ENCODE measurements around the gene RHBDL3. TPM values are rescaled to one million over a fixed set of nuclear protein-coding genes. Genes with fewer than 3 reads are reported as not detected.
"Not testable (repeated sequence)": the region's sequence is repeated elsewhere in the genome, so short reads cannot be mapped to it uniquely, and the experiment has no call there.

The RHBDL3 gene
- polyA plus RNA-seq, 3 donors, result 0.08 to 0.79 (median 0.21) TPM

DNA sequence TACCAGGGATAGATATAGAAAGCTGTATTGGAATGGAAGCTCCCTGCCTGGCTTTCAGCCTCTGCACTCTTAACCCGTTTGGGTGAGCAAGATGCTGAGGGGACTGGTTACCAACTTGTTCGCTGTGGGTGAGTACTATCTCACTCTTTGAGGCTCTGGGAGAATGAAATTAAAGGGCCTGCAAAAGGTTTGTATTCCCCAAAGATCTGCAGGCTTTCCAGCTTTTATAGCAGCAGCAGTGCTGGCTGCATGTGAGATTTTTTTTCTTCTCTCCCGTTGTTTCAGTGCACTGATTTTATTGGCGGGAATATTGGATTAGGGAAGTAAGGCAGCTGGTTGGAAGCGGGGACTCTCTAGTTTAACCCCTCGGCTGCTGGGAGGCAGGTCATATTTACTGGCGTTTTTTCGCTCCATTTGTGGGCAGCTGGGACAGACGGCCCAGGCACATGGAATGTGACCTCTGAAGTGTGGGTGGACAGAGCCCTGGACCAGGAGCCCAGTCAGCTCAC is 45.5 kb downstream of the RHBDL3 start:
- WGBS, 3 donors, result 25 to 37% (median 25%) methylated on average over 9 of the region's 9 CpGs

DNA sequence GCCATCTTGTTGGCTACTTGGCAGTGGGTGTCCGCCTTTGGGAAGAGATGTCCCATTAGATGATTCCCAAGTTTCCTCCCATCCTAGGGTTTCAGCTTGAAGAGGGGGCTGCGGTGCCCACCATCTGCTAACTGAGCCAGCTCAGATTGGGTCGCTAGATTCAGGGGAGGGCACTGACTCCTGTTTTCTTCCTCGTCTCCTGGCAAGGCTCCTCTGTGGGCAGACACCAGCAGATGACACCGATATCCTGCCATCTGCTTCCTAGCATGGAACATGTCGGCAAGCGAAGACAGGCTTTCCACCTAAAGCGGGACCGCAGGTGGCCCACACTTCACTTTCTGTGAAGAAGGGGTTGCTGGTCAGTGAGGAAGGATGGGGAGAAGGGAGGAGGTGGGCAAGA is 49.0 kb downstream of the RHBDL3 start:
- 74 to 81% (median 80%) methylated on average over 9 of the region's 9 CpGs for WGBS, 3 donors
- H3K27ac ChIP-seq (ENCODE audit: low read depth, low read length), result no peak overlapping the region

More for the DNA sequence above, 45.5 kb downstream of the RHBDL3 start:
- no peak overlapping the region for H3K27ac ChIP-seq (ENCODE audit: low read depth, low read length)

DNA sequence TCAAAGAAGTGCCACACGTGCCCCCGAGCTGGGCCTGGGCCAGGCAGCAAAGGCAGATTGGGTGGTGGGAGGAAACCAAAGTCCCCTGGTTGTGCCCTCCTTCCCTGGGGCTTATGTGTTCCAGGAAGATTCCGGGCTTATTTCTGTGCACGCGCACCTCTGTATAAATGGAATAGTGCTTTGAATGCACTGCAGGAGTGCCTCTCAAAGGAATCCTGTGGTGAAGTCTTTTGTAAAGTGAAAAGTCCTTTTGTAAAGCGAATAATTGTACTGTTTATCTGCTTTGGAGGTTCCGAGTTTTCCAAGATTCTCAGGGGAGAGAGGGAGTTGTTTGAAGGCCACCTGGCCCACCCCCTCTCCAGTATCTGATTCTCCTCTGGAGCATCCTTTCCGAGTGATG is 49.5 kb downstream of the RHBDL3 start:
- no peak overlapping the region for H3K27ac ChIP-seq (ENCODE audit: low read depth, low read length)
- WGBS, 3 donors, result 78 to 90% (median 88%) methylated on average over 8 of the region's 8 CpGs

DNA sequence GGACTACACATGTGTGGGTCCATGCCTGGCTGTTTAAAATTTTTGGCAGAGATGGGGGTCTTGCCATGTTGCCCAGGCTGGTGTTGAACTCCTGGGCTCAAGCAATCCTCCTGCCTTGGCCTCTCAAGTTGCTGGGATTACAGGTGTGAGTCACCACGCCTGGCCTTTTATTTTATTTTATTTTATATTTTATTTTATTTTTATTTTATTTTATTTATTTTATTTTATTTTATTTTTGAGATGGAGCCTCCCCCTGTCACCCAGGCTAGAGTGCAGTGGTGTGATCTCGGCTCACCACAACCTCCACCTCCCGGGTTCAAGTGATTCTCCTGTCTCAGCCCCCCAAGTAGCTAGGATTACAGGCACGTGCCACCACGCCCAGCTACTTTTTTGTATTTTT is 51.0 kb downstream of the RHBDL3 start:
- WGBS, 3 donors, result 92 to 95% (median 95%) methylated on average over 5 of the region's 5 CpGs
- H3K27ac ChIP-seq (ENCODE audit: low read depth, low read length), result not testable (repeated sequence)

DNA sequence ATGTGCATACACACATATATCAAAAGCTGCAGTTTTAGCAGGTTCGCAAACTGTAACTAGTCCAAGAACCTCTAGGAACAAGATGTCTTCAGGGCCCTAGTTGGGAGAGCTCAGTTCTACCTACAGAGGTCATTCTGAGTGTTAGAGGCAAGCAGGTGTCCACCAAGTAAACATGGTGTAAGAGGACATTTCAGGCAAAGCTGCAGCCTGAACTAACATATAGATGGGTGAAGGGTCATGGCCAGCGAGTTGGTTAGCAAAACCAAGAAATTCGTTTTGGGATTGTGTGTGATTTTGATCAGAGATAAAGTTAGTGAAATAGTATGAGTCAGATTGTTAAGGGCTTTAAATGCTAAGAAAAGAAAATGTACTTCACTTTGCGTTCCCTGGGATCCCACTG is 51.7 kb downstream of the RHBDL3 start:
- H3K27ac ChIP-seq (ENCODE audit: low read depth, low read length), result no peak overlapping the region
- WGBS, 3 donors, result 85 to 91% (median 89%) methylated on average over 4 of the region's 4 CpGs

DNA sequence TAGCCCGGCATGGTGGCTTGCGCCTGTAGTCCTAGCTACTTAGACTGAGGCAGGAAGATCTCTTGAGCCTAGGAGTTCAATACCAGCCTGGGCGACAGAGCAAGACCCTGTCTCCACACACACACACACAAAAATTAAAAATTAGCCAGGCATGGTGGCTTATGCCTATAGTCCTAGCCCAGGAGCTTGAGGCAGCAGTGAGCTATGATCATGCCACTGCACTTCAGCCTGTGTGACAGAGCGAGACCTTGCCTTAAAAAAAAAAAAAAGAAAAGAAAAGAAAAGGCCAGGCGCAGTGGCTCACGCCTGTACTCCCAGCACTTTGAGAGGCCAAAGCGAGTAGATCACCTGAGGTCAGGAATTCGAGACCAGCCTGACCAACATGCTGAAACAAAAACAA is 52.4 kb downstream of the RHBDL3 start:
- WGBS, 3 donors, result 87 to 96% (median 95%) methylated on average over 7 to 8 of the region's 8 CpGs
- no peak overlapping the region for H3K27ac ChIP-seq (ENCODE audit: low read depth, low read length)

DNA sequence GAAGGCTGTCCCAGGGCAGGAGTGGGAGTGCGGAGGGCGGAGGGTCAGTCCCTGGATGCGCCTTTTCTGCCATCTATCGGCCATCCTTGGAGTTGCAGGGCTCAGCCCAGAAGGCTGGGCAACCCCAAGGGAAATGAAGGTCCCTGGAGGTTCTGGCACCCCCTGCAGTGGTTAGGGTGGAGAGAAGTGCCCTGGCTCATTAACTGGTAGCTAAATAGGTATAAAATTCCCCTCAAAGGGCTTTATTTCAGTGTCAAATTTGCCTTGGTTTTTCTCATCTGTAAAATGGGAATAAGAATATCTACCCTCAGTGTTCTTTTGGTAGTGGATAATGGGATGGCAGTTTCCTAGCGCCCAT is 53.9 kb downstream of the RHBDL3 start:
- H3K27ac ChIP-seq (ENCODE audit: low read depth, low read length), result no peak overlapping the region
- 14 to 21% (median 14%) methylated on average over 5 of the region's 5 CpGs for WGBS, 3 donors

DNA sequence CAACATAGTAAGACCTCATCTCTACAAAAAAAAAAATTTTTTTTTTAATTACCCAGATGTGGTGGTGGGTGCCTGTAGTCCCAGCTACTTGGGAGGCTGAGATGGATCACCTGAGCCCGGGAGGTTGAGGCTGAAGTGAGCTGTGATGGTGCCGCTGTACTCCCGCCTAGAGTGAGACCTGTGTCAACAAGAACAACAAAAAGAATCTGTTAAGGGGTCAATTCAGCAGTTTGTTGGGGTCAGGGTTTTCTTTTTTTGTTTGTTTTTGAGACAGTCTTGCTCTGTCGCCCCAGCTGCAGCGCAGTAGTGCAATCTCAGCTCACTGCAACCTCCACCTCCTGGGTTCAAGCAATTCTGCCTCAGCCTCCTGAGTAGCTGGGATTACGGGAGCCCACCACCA is 54.4 kb downstream of the RHBDL3 start:
- not testable (repeated sequence) for H3K27ac ChIP-seq (ENCODE audit: low read depth, low read length)
- WGBS, 3 donors, result 80 to 93% (median 90%) methylated on average over 6 of the region's 6 CpGs

DNA sequence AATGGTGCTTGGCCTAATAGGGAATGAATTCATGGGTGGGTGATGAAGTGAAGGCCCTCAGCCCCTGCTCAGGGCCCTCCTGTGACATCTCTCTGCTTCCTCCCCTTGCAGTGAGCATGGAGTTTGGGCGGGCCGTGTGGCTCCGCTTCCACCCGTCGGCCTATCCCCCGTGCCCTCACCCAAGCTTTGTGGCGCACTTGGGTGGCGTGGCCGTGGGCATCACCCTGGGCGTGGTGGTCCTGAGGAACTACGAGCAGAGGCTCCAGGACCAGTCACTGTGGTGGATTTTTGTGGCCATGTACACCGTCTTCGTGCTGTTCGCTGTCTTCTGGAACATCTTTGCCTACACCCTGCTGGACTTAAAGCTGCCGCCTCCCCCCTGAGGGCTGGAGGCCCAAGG is 55.2 kb downstream of the RHBDL3 start:
- 93 to 96% (median 96%) methylated on average over 15 of the region's 15 CpGs for WGBS, 3 donors
- H3K27ac ChIP-seq (ENCODE audit: low read depth, low read length), result no peak overlapping the region

DNA sequence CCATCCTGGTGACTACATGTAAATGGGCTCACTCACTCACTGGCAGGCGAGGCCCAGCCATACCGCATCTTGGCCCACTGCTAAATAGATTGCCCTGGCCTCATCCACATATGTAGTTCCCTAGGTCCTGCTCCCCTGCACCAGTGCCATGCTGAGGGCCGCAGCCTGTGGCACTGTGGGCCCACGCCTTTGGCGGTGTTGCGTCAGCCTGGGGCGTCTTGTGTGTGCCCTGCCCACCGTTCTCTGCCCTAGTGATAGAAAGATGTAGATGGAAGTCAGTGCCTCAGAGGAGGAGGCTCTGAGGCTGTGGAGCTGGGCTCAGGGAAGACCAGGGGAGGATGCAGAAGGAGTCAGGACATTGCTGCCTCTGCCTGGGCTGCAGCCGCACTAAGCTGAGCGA is 57.4 kb downstream of the RHBDL3 start:
- WGBS, 3 donors, result 80 to 96% (median 84%) methylated on average over 10 of the region's 10 CpGs
- no peak overlapping the region for H3K27ac ChIP-seq (ENCODE audit: low read depth, low read length)

DNA sequence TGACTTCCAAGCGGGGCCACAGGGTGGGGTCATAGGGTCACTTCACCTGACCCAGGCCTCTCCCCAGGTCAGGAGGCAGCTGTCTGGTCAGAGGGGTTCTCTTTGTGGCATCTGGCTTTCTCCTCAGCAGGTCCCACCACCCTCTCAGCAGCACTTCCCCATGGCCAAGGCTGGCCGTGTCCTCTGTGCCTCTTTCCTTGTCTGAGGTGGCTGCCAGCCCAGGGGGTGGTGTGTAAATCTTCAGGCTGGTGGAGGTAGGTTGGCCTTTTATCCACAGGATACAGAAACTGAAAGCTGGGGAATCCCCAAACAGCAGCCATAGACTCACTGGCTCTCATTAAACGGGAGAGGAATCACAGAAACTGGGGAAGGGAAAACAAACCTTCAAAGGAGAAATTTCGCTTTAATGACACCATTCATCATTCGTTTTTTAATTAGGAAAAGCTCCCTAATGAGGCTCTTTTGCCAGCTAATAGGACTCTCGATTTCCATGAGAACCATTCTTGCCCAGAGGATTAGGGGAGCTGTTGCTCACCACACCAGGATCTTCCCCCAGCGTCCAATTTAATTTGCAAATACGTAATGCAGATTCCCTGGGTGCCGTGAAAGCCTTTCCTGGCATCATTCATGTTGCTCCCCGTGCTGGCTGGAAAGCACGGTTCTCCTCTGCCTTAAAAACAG is 58.3 kb downstream of the RHBDL3 start:
- no peak overlapping the region for H3K27ac ChIP-seq (ENCODE audit: low read depth, low read length)
- 23 to 39% (median 28%) methylated on average over 11 of the region's 11 CpGs for WGBS, 3 donors

DNA sequence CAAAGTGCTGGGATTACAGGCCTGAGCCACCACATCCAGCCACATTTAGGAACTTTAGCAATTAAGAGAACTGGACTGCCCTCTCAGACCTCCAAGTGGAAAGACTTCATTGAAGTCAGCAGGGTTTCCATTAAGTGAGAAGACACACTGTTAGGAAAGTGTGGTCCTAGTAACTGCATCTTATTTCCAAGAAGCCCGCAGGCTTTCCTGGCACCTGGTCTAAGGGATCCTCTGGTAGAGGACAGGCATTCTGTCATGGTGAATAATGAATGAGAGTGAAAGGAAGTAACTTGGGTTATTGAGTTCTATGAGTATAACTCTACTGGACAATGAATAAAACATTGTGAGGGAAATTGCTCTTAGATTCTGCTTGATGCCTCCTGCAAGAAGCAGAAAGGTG is 62.3 kb downstream of the RHBDL3 start:
- 93 to 100% (median 96%) methylated on average over 1 of the region's 1 CpG for WGBS, 3 donors
- H3K27ac ChIP-seq (ENCODE audit: low read depth, low read length), result no peak overlapping the region

DNA sequence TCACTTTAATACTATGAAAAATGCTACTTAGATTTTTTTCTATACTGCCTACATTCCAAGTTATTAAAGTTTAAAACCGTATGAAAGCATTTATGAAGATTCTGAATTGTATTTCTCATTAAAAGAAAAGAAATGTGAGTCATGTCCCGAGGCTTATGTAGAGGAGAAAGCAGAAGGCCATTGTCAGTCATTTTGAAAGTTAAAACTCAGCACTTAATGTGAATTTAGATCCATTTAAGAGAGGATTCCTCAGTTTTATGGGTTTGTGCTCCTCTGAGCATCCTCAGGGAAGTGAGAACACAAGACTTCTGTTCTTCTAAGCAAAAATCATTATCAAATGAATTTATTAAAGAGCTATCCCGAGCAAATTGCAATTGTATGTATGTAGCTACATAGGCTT is 64.5 kb downstream of the RHBDL3 start:
- 60 to 83% (median 77%) methylated on average over 3 of the region's 3 CpGs for WGBS, 3 donors
- H3K27ac ChIP-seq (ENCODE audit: low read depth, low read length), result no peak overlapping the region

DNA sequence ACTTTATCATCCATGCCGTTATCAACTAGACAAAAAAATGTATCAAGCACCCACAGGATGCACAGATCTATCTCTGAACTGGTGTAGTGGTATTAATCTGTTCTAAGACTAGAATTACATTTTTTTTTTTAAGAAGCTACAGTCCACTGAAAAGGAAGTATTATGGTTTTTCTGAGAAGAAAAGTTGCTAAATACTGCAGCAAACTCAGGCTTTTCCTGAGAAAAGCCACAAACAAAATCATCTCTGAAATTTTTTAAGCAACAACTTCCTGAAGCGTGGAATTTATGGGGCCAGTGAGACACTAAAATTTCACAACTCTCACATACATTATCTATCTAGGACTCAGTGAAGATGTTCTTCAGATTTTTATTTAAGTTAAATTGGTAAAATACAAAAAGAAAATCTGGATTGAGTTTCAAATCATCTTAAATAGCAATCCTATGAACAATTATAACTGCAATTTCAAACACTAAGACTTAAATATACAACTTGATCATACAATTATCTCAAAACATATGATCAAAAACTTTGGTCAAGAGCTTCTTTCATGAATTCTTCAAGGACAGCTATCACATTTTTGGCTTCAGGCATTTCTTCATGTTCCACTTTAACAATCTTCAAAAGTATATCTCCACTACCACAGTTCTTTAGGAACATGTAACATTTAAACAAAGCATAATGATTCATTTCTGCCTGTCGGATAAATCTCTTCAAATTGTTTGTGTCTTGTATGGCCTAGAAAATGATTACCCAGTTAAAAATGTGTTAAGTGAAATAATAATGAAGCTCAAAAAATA is 65.8 kb downstream of the RHBDL3 start:
- WGBS, 3 donors, result 63 to 79% (median 67%) methylated on average over 3 of the region's 3 CpGs
- H3K27ac ChIP-seq (ENCODE audit: low read depth, low read length), result no peak overlapping the region

DNA sequence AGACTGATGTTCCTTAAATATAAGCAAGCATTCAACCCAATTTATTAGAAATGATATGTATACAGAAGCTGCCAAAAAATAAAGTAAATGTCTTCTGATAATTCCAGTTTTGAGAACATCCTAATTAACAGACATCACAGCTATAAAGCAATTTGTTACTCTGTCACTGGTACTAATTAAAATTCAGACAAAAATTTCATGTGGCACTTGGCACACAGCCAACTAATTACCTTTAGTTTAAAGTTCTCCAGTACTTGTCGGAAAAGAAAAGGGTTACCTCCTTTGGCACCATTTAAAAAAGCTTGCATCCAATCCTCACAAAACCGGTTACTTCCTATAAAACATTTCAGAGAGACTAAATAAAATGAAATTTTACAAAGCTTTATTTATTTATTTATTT is 67.6 kb downstream of the RHBDL3 start:
- 85 to 94% (median 94%) methylated on average over 2 of the region's 2 CpGs for WGBS, 3 donors
- H3K27ac ChIP-seq (ENCODE audit: low read depth, low read length), result no peak overlapping the region

DNA sequence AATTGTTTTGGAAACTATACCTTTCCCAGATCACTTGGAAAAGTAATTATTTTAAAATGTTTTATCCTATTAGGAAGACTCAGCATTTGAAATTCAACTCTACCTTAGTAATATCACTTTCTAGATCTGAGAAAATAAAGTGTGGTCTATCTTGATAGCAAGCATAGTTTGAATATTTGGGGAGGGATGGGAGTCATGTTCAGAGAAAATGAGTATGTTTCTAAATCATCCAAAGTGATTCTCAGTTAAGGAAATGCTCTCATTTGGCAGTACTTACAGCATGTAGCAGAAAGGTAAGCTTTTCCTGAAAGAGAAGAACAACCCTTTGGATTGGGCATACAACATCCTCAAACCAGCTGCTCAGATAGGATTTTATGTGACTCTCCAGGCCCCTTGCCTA is 69.4 kb downstream of the RHBDL3 start:
- H3K27ac ChIP-seq (ENCODE audit: low read depth, low read length), result no peak overlapping the region

DNA sequence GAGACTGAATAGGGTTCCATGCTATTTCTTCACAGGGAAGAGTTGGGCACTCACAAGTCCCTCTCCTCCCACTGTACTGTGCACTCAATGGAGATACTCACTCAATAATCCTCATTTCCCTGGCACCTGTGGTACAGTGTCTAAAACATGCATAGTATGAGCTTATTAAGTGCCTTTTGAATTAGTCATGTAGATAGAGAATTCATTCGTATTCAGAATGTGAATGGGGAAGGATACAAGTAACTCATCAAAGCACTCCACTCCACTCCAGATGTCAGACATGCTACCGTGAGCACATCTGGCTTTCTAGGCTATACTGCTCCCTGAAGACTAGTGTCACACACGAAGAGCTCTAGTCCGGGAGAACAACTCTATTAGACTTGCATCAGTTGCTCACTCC is 70.1 kb downstream of the RHBDL3 start:
- H3K27ac ChIP-seq (ENCODE audit: low read depth, low read length), result no peak overlapping the region
- WGBS, 3 donors, result 77 to 83% (median 80%) methylated on average over 4 of the region's 4 CpGs

DNA sequence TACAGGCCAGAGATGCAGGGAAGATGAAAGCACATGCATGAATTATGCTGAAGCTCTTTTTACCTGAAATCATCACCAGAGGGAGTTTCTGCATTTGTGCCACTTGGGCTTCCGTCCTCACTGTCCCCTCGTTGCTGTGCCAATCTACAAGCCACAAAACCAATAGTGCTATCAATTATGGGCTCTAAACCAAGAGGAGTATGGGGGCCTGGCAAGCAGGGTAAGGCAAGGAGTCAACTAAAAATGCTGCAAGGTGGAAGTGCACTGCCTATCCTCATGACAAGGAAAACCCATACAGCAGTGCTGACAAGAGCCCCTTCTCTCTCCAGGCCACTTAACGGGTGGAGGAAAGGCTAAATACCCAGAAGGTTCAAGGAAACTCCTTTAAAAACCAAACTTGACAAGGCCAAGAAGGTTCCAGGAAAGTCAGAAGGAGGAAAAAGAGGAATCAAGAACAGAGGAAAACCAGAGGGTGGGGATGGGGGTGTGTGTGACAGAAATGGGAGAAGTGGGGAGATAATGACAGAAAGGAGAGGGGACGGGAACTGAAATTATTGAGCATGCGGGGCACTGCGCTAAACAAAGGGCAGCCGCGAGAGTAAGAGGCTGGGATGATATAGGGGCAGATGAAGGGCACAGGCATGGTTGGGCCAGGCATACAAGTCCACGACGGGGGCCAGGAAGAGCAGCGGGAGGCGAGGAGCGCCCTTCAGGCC is 75.7 kb downstream of the RHBDL3 start:
- 1 to 3% (median 2%) methylated on average over 12 to 13 of the region's 13 CpGs for WGBS, 3 donors
- H3K27ac ChIP-seq (ENCODE audit: low read depth, low read length), result no peak overlapping the region

DNA sequence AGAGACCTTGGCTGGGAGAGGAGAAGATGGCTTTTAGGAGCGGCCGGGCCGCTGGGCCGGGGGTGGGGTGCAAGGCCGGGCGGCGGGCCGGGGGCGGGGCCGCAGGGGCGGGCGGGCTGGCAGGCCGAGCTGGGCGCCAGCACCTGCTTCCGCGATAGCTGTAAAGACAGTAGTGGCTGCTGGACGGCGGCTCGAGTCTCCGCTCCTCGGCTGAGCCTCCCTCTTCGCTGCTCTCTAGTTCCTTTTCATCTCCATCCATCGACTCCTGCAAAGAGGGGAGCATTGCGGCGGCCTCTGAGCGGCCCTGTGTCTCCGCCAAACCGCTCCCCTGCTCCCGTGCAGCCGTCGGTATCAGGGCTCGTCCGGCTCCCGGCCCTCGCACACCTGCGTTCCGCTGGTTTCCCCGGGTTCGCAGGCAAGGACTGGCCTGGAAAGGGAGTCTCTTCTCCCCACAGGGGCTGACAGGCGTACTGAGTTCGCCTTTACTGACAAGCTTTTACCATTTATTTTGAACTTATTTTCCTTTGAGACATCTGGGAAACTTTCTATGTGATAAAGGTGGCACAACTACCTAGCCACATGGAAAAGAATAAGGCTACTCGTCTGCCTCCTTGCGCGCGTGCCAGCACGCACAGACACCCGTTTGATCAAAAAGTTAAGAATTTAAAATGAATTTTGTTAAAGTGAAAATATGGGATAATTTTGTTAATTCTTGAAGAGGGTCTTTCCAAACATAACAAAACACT is 76.4 kb downstream of the RHBDL3 start, which contains the start of gene C17orf75:
Gene C17orf75, minus strand, starts transcription at position 317 of the 746 bp plus-strand sequence. Its CDS starts 34 bp downstream, at position 283.
- WGBS, 3 donors, result 6% methylated on average over 25 to 47 of the region's 47 CpGs

More for the DNA sequence above, 76.4 kb downstream of the RHBDL3 start, which contains the start of gene C17orf75:
- no peak within 1 kb of the TSS for H3K27ac ChIP-seq (ENCODE audit: low read depth, low read length)

Data from adipose tissue (tissue), 3 donors.